LNCaP clone FGC (cell line): ENCODE results near the gene FOXN3.

Experiments used
- DNase-seq: peaks from one replicate; pipeline ENCODE4 v3.0.0-alpha.2; 2011; ENCODE audit warnings: low read depth
- H3K4me3 ChIP-seq: 2 replicates; pipeline ENCODE4 v1.5.1; 2011; ENCODE audit warnings: mild to moderate bottlenecking, low read depth, low read length, control low read depth
- TF ChIP-seq, protein P1 (sequence below): IDR thresholded peaks from 2 replicates; pipeline ENCODE4 v1.5.1; 2012; ENCODE audit warnings: mild to moderate bottlenecking; ENCODE audit not compliant: control insufficient read depth, insufficient read depth; ENCODE audit errors: extremely low read depth

Gene FOXN3

DNA sequence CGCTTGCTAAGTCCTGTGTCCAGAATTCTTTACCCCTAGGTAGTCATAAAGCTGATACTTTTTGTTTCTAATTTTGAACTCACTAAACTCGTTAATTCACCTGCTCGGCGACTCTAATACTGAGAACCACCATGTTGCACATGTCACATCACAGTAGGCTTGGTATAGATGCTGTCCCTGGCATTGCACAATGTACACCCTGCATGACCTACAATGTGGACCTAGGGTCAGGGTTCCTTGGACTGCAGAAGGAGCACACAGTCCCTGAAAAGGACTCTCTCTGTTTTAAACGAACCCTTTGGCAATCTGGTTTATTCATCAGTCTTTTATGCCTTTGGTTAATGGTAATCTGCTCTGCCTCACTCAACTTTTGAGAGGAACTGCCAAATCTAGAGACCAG lies 272.4 kb downstream of the FOXN3 start:
- H3K4me3 ChIP-seq = no peak overlapping the region
- DNase-seq = no peak
- TF ChIP-seq, protein P1, sequence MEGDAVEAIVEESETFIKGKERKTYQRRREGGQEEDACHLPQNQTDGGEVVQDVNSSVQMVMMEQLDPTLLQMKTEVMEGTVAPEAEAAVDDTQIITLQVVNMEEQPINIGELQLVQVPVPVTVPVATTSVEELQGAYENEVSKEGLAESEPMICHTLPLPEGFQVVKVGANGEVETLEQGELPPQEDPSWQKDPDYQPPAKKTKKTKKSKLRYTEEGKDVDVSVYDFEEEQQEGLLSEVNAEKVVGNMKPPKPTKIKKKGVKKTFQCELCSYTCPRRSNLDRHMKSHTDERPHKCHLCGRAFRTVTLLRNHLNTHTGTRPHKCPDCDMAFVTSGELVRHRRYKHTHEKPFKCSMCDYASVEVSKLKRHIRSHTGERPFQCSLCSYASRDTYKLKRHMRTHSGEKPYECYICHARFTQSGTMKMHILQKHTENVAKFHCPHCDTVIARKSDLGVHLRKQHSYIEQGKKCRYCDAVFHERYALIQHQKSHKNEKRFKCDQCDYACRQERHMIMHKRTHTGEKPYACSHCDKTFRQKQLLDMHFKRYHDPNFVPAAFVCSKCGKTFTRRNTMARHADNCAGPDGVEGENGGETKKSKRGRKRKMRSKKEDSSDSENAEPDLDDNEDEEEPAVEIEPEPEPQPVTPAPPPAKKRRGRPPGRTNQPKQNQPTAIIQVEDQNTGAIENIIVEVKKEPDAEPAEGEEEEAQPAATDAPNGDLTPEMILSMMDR = no peak

GRCh38 chr14:89144066-89144465 lies 273.0 kb downstream of the FOXN3 start:
- TF ChIP-seq, protein P1 = no peak
- no peak for DNase-seq
- H3K4me3 ChIP-seq = no peak overlapping the region

- TF ChIP-seq, protein P1 = no peak
- no peak for DNase-seq
- no peak overlapping the region for H3K4me3 ChIP-seq
Observed at GRCh38 chr14:89143595-89143994, 273.4 kb downstream of the FOXN3 start.

GRCh38 chr14:89142366-89142765 lies 274.7 kb downstream of the FOXN3 start:
- DNase-seq = no peak
- TF ChIP-seq, protein P1 = no peak
- no peak overlapping the region for H3K4me3 ChIP-seq

DNA sequence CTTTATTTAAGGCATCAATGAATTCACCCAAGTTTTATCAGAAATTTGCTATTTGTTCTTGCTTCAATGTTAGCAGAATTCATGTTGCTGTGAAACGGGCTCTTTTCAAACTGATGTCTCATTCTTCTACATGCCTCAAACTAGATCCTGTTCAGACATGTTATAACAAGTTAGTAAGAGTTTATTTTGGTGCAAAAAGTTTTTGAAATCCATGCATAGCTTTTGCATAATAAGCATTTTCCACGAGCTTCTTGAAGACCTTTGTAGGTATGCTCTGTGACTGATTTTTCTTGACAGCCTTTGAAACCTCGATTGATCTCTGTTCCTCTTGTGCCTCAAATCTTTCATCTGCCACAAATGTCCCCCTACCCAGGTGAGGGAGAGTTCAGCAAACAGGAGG lies 275.2 kb downstream of the FOXN3 start:
- no peak overlapping the region for H3K4me3 ChIP-seq
- TF ChIP-seq, protein P1 = no peak
- DNase-seq = no peak

DNA sequence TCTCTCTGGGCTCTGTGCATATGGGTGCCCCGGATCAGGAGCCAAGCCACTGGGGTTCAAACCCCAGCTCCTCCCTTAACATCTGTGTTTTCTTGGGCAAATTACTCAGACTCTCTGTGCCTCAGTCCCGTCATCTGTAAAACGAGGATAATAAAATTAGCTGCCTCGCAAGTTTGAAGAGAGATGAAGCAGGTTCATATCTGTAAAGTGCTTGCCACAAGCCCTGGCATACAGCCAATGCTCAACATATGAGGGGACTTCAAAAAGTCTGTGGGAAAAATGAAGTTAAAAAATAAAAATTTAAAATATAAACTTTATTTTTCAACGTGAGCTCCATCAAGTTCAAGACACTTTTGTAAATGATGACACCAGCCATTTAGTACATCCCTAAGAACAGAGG lies 276.7 kb downstream of the FOXN3 start:
- H3K4me3 ChIP-seq = no peak overlapping the region
- DNase-seq = no peak
- TF ChIP-seq, protein P1 = no peak

DNA sequence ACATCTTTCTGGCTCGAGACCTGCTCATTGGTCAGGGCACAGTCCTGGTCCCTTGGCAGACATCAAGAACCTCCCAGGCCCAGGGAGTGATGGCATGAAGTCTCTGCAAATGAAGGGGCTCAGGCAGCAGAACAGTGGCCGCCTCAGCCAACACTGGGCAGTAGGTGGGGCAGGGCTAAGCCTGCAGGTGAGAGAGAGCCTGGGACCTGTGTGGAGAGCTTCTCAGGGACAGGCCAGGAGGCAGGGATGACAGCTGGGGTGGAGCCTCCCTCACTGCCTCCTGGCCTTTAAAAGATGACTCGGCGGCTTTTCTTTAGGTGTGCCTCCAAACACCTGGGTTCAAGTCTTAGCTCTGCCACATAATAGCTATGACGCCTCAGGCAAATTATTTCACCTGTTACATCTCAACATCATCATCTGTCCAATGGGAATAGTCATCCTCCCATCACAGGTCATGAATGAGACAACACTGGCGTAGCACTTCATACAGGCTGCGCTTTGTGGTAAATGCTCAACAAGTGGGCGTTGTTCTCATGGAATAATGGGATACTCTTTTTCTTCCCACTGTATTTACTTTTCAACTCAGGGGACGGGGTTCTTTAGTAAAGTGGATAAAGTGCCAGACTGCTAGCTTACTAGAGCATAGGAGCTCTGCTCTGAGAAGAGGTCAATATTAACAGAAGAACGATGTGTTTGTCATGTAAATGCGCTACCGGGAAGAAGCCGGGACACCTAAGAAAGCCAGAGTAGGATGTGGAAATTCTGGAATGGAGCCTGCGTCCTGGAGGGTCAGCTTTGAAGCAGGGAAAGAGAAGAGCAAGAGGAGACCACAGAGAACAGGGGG lies 277.4 kb downstream of the FOXN3 start:
- H3K4me3 ChIP-seq = no peak overlapping the region
- DNase-seq = peak; percentile 18
- TF ChIP-seq, protein P1 = no peak
